Astrocyte (in vitro differentiated cells and primary cell): Measurements from ENCODE around the gene SPIC. TPM values are rescaled to one million over a fixed set of nuclear protein-coding genes. Genes with fewer than 3 reads are reported as not detected.
"Not testable (repeated sequence)": the region's sequence is repeated elsewhere in the genome, so short reads cannot be mapped to it uniquely, and the experiment has no call there.

ENCODE experiments used
- DNase-seq: peaks from one replicate; pipeline ENCODE4 v3.0.0-alpha.2; 2010; ENCODE audit warnings: low read depth
- FAIRE-seq: peaks from 2 replicates; lab custom pipeline; 2011; peaks lifted over from hg19 to GRCh38; lab: Jason Lieb, UNC
- H2AFZ ChIP-seq: 2 replicates; pipeline ENCODE4 v1.6.0; 2012; ENCODE audit warnings: low read depth, low read length, inconsistent platforms
- H3K27ac ChIP-seq: 2 replicates; pipeline ENCODE4 v1.5.1; 2011; ENCODE audit warnings: low read depth, low read length, inconsistent platforms
- H3K27me3 ChIP-seq: 2 replicates; pipeline ENCODE4 v1.6.0; 2011; ENCODE audit warnings: low read length, inconsistent platforms; ENCODE audit not compliant: insufficient read depth
- H3K36me3 ChIP-seq: 2 replicates; pipeline ENCODE4 v1.5.1; 2011; ENCODE audit warnings: low read length, inconsistent platforms; ENCODE audit not compliant: insufficient read depth
- H3K4me1 ChIP-seq: 2 replicates; pipeline ENCODE4 v1.5.1; 2011; ENCODE audit warnings: low read length, inconsistent platforms; ENCODE audit not compliant: insufficient read depth
- H3K4me2 ChIP-seq: 2 replicates; pipeline ENCODE4 v1.6.0; 2012; ENCODE audit warnings: low read length, inconsistent platforms
- H3K4me3 ChIP-seq: 2 replicates; pipeline ENCODE4 v1.5.1; 2011; ENCODE audit warnings: low read depth, mild to moderate bottlenecking, low read length, inconsistent platforms; ENCODE audit not compliant: insufficient read depth
- H3K79me2 ChIP-seq: 2 replicates; pipeline ENCODE4 v1.6.0; 2012; ENCODE audit warnings: mild to moderate bottlenecking, low read length, inconsistent platforms; ENCODE audit not compliant: insufficient read depth
- H3K9ac ChIP-seq: 2 replicates; pipeline ENCODE4 v1.6.0; 2012; ENCODE audit warnings: mild to moderate bottlenecking, low read length, inconsistent platforms
- H3K9me3 ChIP-seq: 2 replicates; pipeline ENCODE4 v1.5.1; 2012; ENCODE audit warnings: low read depth, mild to moderate bottlenecking, low read length, inconsistent platforms; ENCODE audit not compliant: insufficient read depth
- H4K20me1 ChIP-seq: 2 replicates; pipeline ENCODE4 v1.6.0; 2012; ENCODE audit warnings: low read length, inconsistent platforms; ENCODE audit not compliant: insufficient read depth
- H3K27ac Mint-ChIP-seq: one replicate; pipeline ENCODE4 v1.8.0; 2021; ENCODE audit warnings: mild to moderate bottlenecking, mixed read lengths; ENCODE audit not compliant: unreplicated experiment
- H3K27me3 Mint-ChIP-seq: one replicate; pipeline ENCODE4 v1.8.0; 2021; ENCODE audit warnings: low read depth, mixed read lengths; ENCODE audit not compliant: unreplicated experiment
- H3K36me3 Mint-ChIP-seq: one replicate; pipeline ENCODE4 v1.8.0; 2021; ENCODE audit warnings: low read depth, mixed read lengths; ENCODE audit not compliant: unreplicated experiment
- H3K4me1 Mint-ChIP-seq: one replicate; pipeline ENCODE4 v1.8.0; 2021; ENCODE audit warnings: low read depth, mixed read lengths; ENCODE audit not compliant: unreplicated experiment
- H3K4me3 Mint-ChIP-seq: one replicate; pipeline ENCODE4 v1.8.0; 2021; ENCODE audit warnings: mild to moderate bottlenecking, moderate library complexity, mixed read lengths; ENCODE audit not compliant: unreplicated experiment
- H3K9me3 Mint-ChIP-seq: one replicate; pipeline ENCODE4 v1.8.0; 2021; ENCODE audit warnings: mild to moderate bottlenecking, mixed read lengths; ENCODE audit not compliant: unreplicated experiment
- EZH2 ChIP-seq: IDR thresholded peaks from 2 replicates; pipeline ENCODE4 v1.6.1; 2012; ENCODE audit warnings: mild to moderate bottlenecking, low read length, inconsistent platforms; ENCODE audit not compliant: insufficient read depth
- total RNA-seq: library from RNA; stranded (reverse); gene quantifications from 2 replicates; pipeline ENCODE4 v1.2.1, GENCODE V29; 2021
- TF ChIP-seq, protein P1 (sequence below): IDR thresholded peaks from 2 replicates; pipeline ENCODE4 v1.5.1; 2011; ENCODE audit warnings: low read depth, mild to moderate bottlenecking, inconsistent platforms, low read length, moderate library complexity; ENCODE audit not compliant: insufficient read depth

SPIC gene
- total RNA-seq, 1 donor from 2014 or later, result not detected

DNA sequence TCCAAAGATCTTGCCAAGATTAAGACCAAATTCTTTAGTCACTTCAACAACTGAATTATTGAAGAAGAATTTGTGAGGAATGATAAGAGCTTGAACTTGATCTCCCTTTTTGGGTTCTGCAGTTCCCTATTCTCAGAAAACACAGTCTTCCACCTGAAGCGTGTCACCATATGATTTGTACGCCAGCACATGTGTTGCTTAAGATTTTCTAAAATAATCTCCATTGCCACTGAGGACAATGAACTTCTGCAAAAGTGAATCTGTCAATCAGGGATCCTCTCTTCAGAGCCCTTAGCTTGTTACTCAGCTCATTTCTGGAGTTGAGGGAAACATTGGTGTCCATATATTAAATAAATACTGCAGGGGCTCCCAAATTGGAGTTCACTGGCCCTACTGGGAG, 4.2 kb upstream of the SPIC start:
- Histone ChIP-seq H3K27ac (no peak overlapping the region), H3K9me3 (no peaks in the 10 kb centered on the region), H3K79me2 (no peaks in the 10 kb centered on the region), H3K9ac (no peak overlapping the region), H3K36me3 (no peaks in the 10 kb centered on the region), H3K4me2 (no peak overlapping the region), H2AFZ (no peak overlapping the region), H3K27me3 (no peaks in the 10 kb centered on the region), H3K4me3 (no peak overlapping the region), H3K4me1 (no peaks in the 10 kb centered on the region), H4K20me1 (no peaks in the 10 kb centered on the region)
- H3K27me3 Mint-ChIP-seq, result no peaks in the 10 kb centered on the region
- no peaks in the 10 kb centered on the region for H3K4me1 Mint-ChIP-seq
- H3K36me3 Mint-ChIP-seq, result no peaks in the 10 kb centered on the region
- no peak overlapping the region for H3K27ac Mint-ChIP-seq
- no peak overlapping the region for H3K4me3 Mint-ChIP-seq
- H3K9me3 Mint-ChIP-seq, result no peaks in the 10 kb centered on the region
- DNase-seq, result no peak
- no peak for FAIRE-seq
- TF ChIP-seq, protein P1, sequence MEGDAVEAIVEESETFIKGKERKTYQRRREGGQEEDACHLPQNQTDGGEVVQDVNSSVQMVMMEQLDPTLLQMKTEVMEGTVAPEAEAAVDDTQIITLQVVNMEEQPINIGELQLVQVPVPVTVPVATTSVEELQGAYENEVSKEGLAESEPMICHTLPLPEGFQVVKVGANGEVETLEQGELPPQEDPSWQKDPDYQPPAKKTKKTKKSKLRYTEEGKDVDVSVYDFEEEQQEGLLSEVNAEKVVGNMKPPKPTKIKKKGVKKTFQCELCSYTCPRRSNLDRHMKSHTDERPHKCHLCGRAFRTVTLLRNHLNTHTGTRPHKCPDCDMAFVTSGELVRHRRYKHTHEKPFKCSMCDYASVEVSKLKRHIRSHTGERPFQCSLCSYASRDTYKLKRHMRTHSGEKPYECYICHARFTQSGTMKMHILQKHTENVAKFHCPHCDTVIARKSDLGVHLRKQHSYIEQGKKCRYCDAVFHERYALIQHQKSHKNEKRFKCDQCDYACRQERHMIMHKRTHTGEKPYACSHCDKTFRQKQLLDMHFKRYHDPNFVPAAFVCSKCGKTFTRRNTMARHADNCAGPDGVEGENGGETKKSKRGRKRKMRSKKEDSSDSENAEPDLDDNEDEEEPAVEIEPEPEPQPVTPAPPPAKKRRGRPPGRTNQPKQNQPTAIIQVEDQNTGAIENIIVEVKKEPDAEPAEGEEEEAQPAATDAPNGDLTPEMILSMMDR, result no peak
- no peak for TF ChIP-seq EZH2

DNA sequence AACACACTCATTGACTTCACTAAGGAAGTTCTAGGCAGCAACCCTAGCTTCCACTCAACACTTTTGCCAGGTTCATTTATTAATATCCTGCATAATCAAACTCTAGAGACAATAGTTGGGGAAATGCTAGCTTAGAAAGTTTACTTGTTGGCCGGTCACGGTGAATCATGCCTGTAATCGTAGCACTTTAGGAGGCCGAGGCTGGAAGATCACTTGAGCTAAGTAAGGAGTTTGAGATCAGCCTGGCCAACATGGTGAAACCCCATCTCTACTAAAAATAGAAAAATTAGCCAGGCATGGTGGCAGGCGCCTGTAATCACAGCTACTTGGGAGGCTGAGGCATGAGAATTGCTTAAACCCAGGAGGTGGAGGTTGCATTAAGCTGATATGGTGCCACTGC, 3.3 kb upstream of the SPIC start:
- not testable (repeated sequence) for H3K9me3 Mint-ChIP-seq, DNase-seq, H3K4me3 ChIP-seq, H3K4me1 ChIP-seq, H4K20me1 ChIP-seq, H3K27me3 Mint-ChIP-seq, H3K27ac ChIP-seq, H3K4me2 ChIP-seq, FAIRE-seq, H3K27ac Mint-ChIP-seq, H3K9ac ChIP-seq, H2AFZ ChIP-seq, H3K4me1 Mint-ChIP-seq, H3K79me2 ChIP-seq, H3K9me3 ChIP-seq, H3K36me3 ChIP-seq, H3K4me3 Mint-ChIP-seq, H3K36me3 Mint-ChIP-seq, H3K27me3 ChIP-seq

DNA sequence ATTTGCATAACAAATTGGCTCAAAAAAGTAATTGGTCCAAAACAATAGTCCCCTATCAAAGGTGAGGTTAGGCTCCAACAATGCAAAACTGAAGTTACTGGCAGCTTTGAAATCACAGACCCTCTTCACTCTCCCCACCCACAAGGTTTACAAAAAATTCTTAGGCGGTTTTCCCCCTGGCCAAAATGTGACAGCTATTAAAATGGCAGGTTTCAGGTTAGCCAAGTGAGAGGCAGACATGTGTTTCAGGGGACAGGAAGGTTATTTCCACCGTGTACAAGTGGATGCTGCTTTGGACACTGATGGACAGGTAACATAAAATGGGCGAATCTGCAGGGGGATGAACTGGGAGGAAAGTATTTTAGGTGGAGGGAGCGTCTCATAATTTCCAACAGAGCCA, 888 bp upstream of the SPIC start:
- TF ChIP-seq, protein P1, result no peak
- no peak for TF ChIP-seq EZH2
- H3K36me3 ChIP-seq, result no peaks in the 10 kb centered on the region
- no peak overlapping the region for H3K4me3 ChIP-seq
- no peaks in the 10 kb centered on the region for H3K27me3 ChIP-seq
- DNase-seq (no peak), FAIRE-seq (no peak)
- Mint-ChIP-seq H3K27ac (no peak overlapping the region), H3K4me1 (no peaks in the 10 kb centered on the region), H3K36me3 (no peaks in the 10 kb centered on the region), H3K9me3 (no peaks in the 10 kb centered on the region), H3K27me3 (no peaks in the 10 kb centered on the region), H3K4me3 (no peak overlapping the region)
- no peak overlapping the region for H3K9ac ChIP-seq
- no peaks in the 10 kb centered on the region for H4K20me1 ChIP-seq
- no peak overlapping the region for H3K27ac ChIP-seq
- H3K79me2 ChIP-seq, result no peaks in the 10 kb centered on the region
- no peak overlapping the region for H2AFZ ChIP-seq
- H3K9me3 ChIP-seq, result no peaks in the 10 kb centered on the region
- H3K4me2 ChIP-seq, result no peak overlapping the region
- no peaks in the 10 kb centered on the region for H3K4me1 ChIP-seq
